Measurements from ENCODE around the gene MIB1. TPM values are rescaled to one million over a fixed set of nuclear protein-coding genes. Genes with fewer than 3 reads are reported as not detected.
"Not testable (repeated sequence)": the region's sequence is repeated elsewhere in the genome, so short reads cannot be mapped to it uniquely, and the experiment has no call there.

The MIB1 gene
- 10 to 100 TPM; 59.3 to 73.3 (median 68.4) TPM for polyA plus RNA-seq (ENCODE audit: insufficient read length in 4 of 4)

DNA sequence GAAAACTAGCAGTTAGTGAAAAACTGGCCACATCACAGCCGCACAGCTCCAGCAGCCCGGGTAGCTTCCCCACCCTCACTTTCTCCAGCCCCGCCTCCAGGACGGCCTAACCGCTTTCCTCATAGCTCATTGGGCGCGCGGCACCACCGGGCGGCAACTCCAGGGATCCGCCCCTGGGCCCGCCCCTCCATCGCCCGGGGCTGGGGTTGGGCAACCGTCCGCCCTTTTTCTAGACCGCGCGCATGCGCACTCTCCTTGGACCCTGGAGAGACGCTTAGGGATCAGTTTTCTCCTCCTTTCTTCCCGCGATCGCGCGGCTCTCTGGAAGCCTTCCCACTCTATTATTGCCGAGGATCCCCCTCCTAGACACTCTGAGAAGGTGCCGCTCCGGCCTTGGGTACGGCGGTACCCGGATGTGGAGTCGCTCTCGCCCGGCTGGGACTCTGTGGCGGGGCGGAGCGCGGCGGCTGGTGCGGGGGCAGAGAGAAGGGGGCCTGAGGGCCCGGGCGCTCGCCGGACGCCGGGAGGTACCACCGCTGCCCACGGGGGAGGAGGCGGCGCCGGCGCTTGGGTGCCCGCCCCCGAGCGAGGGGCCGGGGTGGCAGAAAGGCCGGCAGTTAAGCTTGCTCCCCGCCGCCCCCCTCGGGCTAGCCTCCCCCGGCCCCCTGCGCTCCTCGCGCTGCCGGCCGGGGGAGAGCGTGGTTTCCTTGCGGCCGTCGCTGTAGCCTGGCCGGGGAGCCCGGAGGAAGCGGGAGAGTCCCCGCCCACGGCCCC is at the start of gene MIB1:
Gene MIB1, plus strand, starts transcription at position 255 of the 774 bp plus-strand sequence. CDS start 792 bp downstream, outside the sequence.
- DNase-seq (ENCODE audit: low read depth in 4 of 4, low spot score in 3 of 4) = peak; percentile 99

DNA sequence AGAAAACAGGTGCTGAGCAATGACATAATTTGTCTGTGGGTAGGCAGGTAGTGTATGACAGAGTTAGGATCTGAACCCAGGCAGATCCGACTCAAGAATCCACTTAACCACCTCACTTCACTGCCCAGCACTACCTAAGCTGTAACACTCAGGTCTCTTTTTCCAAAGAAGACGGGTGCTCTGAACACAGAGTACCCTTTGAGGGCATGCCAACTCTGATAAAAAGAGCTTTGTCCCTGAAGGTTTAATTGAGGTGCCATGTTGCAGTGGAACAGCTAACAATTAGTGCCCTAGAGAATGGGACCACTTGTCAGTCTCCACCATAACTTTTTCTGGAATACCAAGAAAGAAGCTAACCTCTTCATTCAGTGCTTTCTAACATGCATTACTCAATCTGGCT is 47.3 kb upstream of the MIB1 start:
- no peak for DNase-seq (ENCODE audit: low read depth in 4 of 4, low spot score in 3 of 4)

DNA sequence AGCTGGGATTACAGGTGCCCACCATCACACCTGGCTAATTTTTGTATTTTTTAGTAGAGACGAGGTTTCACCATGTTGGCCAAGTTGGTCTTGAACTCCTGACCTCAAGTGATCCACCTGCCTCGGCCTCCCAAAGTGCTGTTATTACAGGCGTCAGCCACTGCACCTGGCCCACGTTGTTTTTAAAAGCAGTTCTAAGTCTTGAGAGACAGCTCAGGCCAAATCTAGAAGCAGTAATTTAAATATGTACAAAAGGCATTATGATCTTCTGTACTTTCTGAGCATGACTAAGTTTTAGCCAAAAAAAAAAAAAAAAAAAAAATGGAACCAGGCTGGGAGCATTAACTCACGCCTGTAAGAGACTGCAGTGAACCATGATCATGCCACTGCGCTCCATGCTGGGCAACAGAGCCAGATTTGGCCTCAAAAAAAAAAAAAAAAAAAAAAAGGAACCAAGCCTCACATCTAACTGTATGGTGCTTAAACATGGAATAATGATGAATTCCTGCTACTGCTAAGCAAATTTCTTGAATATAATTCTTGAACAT is 40.0 kb upstream of the MIB1 start:
- DNase-seq (ENCODE audit: low read depth in 4 of 4, low spot score in 3 of 4) = no peak

DNA sequence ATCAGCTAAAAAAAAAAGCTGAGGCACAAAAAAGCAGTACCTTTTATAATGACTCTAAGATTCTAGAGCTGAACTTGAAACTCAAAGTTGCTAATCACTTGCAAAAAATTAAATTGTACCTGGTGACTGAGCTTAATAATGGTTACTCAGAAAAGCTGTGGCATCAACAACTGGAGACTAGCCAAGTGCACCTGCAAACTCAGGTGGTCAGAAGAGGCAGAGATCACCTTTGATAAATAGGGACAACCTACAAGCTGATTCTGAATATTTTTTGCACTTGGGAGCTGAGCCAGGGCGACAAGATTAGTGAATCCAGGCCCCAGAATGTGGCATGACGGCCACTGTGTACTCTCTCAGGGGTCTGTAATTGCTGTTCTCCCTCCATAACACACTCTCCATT is 39.0 kb upstream of the MIB1 start:
- DNase-seq (ENCODE audit: low read depth in 4 of 4, low spot score in 3 of 4) = no peak

DNA sequence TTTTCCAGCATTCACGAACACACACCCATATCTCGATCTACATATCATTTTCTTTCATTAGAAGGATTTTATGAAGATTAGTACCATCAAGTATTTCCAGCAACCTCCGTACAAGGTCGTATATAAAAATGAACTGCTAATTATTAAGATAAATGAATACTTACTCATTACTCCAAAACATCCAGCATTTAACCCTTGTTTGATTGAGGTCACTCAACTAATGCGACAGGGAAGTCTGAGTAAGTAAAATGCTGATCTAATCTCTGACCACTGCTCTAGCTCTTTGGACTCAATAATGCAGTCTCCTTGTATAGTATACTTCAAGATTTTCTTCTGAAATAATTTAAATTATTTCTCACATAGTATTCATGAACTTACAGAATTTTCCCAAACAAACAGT is 38.0 kb upstream of the MIB1 start:
- no peak for DNase-seq (ENCODE audit: low read depth in 4 of 4, low spot score in 3 of 4)

DNA sequence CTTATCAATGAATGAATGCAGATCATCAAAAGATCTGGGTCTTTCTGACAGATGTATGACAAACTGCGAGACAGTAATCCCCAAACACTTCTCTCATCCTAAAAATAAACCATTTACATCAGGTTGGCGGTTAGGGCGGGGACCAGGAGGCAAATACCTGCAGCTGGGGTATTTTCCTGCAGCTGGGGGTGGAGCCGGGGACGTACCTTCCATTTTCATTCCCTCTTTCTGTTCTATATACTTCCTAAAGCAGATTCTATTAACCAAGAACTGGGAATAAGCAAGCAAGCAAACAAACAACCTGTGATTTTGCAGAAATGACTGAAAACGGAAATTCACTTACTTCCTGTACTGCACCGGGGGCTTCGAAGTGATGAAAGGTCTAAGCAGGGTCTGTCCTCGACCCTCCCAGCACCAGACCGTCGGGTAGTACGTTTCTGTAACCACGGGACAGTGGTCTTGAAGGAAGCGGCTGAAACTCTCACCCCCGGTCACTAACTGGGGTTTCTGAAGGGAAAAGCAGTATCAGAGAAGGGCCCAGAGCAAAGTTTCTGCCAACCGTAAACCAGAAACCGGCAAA is 37.3 kb upstream of the MIB1 start:
- DNase-seq (ENCODE audit: low read depth in 4 of 4, low spot score in 3 of 4) = no peak

DNA sequence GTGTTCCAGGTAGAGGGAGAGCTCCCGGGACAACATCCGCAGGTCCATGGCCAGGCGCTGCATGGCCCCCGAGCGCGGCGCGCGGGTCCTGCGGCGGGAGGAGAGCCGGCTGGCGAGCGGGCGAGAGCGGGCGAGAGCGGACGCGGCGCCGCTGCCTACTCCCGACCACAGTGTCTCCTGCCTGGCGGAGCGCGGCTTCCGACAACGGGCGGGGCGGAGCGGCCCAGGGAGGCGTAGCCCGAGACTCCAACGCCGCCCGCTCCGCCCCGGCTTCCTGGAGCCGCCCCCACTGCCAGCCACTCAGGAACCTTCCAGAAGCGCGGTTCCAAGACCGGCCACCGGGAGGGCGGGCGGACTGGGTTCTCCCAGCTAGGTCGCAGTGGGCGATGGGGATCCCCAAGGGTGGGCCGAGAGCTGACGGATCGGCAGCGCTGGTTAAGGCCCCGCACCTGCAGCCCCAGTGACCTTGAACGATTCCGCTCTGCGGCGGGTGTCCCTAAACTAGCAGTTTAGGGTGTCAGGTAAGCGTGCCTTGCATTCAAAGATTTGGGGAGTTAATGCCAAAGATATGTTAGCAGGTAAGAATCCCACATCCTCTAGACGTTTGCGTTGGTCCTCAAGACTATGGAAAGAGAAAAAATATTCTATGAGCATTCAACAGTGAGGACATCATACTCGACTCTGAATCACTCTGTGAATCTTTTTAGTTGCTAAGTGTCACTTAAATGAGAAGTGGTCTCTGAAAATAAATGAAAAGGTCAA is 35.8 kb upstream of the MIB1 start, which contains the start of gene ABHD3:
Gene ABHD3, minus strand, starts transcription at position 172 of the 762 bp plus-strand sequence. Its CDS starts 109 bp downstream, at position 63.
- peak; percentile 76 to 84 (median 78) for DNase-seq (ENCODE audit: low read depth in 4 of 4, low spot score in 3 of 4)

DNA sequence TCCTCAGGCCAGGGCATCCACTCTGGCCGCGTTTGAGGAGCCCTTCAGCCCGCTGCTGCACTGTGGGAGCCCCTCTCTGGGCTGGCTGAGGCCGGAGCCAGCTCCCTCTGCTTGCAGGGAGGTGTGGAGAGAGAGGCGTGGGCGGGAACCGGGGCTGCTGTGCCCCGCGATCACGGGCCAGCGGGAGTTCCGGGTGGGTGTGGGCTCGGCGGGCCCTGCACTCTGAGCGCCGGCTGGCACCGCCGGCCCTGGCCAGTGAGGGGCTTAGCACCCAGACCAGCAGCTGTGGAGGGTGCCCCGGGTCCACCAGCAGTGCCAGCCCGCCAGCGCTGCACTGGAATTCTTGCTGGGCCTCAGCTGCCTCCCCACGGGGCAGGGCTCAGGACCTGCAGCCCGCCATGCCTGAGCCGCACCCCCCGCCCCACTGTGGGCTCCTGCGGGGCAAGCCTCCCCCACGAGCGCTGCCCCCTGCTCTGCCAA is 34.2 kb upstream of the MIB1 start:
- no peak for DNase-seq (ENCODE audit: low read depth in 4 of 4, low spot score in 3 of 4)

DNA sequence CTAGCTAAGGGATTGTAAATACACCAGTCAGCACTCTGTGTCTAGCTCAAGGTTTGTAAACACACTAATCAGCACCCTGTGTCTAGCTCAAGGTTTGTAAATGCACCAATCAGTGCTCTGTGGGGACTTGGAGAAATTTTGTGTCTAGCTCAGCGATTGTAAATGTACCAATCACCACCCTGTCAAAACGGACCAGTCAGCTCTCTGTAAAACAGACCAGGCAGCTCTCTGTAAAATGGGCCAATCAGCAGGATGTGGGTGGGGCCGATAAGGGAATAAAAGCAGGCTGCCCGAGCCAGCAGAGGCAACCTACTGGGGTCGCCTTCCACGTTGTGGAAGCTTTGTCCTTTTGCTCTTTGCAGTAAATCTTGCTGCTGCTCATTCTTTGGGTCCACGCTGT is 33.5 kb upstream of the MIB1 start:
- DNase-seq (ENCODE audit: low read depth in 4 of 4, low spot score in 3 of 4) = not testable (repeated sequence)

DNA sequence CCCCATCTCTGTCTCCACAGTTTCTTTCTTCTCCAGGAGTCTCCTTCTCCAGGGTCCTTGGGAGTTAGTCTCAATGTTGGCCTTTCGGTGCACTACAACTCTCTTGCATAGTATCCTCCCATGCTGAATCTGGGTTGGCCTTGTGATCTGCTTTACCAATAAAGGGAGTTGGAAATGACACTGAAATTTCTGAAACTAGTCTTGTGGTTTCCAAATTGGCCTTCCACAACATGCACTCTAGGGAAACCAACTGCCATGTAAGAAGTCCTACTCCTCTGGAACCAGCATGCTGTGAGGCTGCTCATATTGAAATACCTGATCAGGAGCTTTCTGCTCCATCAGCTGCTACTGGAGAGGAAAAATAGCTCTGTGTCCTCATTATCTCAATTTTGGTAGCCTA is 26.1 kb upstream of the MIB1 start:
- no peak for DNase-seq (ENCODE audit: low read depth in 4 of 4, low spot score in 3 of 4)

DNA sequence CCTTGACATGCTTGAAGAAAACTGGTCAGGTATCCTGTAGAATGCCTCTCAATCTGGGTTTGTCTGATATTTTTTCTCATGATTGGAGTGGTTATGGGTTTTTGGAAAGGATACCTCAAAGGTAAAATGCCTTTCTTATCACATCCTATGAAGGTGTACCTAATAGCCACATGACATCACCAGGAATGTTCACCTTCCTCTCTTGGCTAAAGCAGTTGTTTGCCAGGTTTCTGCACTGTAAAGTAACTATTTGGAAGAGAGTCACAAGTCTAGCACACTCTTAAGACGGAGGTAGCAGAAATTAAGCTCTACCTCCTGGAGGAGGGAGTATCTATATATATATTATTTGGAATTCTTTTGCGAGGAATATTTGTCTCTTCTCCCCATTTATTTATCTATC is 17.9 kb upstream of the MIB1 start:
- DNase-seq (ENCODE audit: low read depth in 4 of 4, low spot score in 3 of 4) = no peak

DNA sequence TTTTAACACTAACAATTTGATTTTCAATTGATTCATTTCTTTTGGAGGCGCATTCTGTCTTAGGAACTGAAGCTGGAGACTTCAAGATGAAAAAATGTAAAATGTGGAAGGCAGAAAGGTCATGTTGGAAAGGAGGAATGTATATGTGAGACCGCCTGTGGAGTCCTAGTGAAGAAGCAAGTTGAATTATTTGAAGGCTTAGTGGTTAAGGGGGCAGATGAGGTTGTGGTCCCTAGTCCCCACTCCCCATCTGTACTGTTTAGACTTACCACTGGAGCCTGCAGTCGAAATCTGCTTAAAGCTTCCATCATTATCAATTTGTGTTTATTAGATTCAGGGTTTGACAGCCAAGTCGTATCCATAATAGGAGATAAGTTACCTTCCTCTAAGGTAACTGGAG is 15.4 kb upstream of the MIB1 start:
- no peak for DNase-seq (ENCODE audit: low read depth in 4 of 4, low spot score in 3 of 4)

DNA sequence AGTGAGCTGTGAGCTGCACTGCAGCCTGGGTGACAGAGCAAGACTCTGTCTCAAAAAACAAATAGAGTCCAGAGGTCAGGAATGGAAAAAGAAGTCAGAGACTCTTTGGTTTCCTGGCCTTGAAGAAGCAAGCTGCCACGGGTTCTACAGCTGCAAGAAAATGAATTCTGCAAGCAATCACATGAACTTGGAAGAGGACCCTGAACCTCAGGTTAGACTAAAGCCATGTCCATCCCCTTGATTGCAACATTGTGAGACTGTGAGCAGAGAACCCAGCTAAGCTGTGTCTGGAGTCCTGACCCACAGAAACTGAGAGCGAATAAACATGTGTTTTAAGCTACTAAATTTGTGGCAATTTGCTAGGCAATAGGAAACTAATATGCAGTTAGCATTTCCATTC is 12.9 kb upstream of the MIB1 start:
- DNase-seq (ENCODE audit: low read depth in 4 of 4, low spot score in 3 of 4) = no peak

DNA sequence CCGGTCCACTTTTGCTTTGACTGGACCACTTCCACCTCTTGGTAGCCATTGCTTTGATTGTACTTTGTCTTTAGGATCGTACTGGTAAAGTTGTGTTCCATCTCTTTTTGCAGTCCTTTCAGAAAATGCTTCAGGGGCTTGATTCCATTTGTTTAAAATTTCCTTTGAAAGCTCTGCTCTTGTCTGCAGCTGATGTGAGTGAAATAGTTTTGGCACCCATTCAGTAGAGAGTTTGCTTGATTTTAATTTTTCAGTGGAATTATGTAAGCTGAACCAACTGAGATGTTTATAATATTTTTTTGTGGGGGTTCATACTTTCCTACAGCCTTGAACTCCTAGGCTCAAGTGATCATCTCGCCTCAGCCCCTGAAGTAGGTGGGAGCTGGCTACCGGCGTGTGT is 7.6 kb upstream of the MIB1 start:
- no peak for DNase-seq (ENCODE audit: low read depth in 4 of 4, low spot score in 3 of 4)

DNA sequence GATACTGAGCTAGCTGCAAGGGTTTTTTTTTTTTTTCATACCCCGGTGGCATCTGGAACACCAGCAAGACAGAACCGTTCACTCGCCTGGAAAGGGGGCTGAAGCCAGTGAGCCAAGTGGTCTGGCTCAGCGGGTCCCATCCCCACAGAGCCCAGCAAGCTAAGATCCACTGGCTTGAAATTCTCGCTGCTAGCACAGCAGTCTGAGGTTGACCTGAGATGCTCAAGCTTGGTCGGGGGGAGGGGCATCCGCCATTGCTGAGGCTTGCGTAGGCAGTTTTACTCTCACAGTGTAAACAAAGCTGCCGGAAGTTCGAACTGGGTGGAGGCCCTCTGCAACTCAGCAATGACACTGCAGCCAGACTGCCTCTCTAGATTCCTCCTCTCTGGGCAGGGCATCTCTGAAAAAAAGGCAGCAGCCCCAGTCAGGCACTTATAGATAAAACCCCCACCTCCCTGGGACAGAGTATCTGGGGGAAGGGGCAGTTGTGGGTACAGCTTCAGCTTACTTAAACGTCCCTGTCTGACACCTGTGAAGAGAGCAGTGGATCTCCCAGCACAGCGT is 5.1 kb upstream of the MIB1 start:
- DNase-seq (ENCODE audit: low read depth in 4 of 4, low spot score in 3 of 4) = no peak

DNA sequence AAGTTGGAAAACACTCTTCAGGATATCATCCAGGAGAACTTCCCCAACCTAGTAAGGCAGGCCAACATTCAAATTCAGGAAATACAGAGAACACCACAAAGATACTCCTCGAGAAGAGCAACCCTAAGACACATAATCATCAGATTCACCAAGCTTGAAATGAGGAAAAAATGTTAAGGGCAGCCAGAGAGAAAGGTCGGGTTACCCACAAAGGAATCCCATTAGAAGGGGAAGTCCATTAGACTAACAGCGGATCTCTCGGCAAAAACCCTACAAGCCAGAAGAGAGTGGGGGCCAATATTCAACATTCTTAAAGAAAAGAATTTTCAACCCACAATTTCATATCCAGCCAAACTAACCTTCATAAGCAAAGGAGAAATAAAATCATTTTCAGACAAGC is 3.7 kb upstream of the MIB1 start:
- DNase-seq (ENCODE audit: low read depth in 4 of 4, low spot score in 3 of 4) = not testable (repeated sequence)

DNA sequence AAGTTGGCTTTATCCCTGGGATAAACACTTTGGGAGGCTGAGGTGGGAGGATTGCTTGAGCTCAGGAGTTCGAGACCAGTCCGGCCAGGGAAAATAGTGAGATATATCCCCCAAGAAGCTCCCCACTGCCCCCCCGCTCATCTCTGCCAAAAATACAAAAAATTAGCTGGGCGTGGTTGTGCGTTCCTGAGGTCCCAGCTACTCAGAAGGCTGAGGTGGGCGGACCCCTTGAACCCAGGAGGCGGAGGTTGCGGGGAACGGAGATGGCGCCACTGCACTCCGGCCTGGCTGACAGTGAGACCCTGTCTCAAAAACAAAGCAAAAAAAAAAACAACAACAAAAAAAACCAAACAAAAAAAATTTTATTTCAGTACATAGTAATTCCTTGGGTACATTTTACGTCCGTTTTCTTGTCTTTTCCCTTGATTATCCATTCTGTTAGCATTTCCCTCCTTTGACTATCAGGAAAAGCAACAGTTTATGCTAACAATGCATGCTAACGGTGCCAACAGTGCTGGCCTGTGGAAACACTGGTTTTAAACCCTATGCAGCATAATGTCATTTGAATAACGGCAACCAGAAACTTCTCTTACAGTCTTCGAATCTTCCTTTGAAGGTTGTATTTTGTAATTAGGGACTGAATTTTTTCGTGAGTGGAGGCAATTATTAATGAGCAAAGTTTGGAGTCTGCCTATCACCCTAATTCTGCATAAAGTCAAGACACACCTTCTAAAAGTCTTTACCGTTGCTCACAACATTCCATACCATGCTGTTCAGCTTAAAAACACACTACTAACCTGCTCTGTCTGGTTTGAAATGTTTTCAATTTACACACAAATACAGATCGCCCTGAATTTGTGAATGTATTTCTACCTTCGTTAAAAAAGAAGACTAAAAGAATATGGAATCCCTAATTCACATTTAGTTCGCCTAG is 721 bp upstream of the MIB1 start:
- DNase-seq (ENCODE audit: low read depth in 4 of 4, low spot score in 3 of 4) = no peak

DNA sequence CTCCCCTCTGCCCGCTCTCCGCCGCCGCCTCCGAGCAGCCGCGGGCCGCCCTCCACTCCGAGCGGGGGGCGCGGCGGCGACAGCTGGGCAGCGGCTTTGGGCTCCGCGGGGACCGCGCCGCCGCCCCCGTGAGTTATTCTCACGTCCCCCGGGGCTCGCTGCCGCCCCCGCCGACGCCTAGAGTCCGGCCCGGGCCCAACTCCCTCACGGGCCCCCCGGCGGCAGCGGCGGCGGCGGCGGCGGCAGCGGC is 645 bp downstream of the MIB1 start:
- peak in 1 of 4 donors; percentile 4 for DNase-seq (ENCODE audit: low read depth in 4 of 4, low spot score in 3 of 4)

DNA sequence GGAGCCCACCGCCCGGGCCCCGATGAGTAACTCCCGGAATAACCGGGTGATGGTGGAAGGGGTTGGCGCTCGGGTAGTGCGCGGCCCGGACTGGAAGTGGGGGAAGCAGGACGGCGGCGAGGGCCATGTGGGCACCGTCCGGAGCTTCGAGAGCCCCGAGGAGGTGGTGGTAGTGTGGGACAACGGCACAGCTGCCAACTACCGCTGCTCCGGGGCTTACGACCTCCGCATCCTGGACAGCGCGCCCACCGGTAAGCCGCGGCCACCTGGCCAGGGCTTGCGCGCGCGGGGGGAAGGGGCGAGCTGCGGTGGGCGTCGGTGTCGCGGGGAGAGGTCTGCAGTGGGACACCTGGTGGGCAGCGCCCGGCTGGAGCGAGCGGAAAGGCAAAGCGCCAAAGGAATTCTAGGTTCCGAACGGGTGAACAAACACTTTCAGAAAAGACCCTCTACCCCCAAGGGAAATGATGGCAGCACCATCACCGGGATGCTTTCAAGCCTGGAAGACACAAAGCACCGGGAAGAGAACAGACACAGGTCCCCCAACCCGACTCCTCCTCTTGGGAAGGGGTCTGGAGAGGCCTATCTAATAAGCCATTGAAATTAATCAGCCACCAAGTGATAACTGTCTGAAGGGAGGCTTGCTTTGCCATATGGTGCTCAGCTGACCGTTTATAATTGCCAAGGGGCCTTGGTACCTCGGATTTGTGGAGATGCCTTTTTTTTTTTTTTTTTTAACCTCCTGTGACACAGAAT is 1.1 kb downstream of the MIB1 start:
- peak in 3 of 4 donors; percentile 16 to 25 (median 20) for DNase-seq (ENCODE audit: low read depth in 4 of 4, low spot score in 3 of 4)
